NCI-H2107 (cell line): ENCODE measurements around the gene ANGPTL4.
A peak's percentile ranks its signal among the peaks of the same experiment; 100 is the strongest.
"Not testable (repeated sequence)": the region's sequence is repeated elsewhere in the genome, so short reads cannot be mapped to it uniquely, and the experiment has no call there.

Source experiments
- DNase-seq: peaks from one replicate; lab custom pipeline; 2025; lab: John Stamatoyannopoulos, UW

ANGPTL4 gene

GRCh38 chr19:8361921-8362793 is 1.8 kb upstream of the ANGPTL4 start:
- peak; percentile 49 for DNase-seq

DNA sequence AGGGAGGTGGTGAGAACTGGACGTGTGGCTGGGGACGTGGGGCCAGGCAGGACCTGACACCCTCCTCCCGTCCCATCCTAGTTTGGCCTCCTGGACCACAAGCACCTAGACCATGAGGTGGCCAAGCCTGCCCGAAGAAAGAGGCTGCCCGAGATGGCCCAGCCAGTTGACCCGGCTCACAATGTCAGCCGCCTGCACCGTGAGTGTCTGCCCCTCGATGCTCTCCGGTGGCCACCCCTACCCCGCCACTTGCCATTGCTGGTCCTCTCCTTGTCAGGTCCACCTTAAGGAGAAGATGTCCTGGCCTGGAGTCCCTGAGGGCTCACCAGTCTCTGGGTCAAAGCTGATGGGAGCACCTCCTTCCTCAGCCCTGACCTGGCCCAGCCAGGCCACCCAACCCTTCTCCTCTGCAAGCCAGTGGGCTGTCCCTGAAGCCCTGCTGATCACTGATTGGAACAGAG is 2.2 kb downstream of the ANGPTL4 start:
- DNase-seq = no peak

GRCh38 chr19:8366961-8367326 is 3.0 kb downstream of the ANGPTL4 start:
- DNase-seq = no peak

GRCh38 chr19:8367327-8368001 is 3.5 kb downstream of the ANGPTL4 start:
- peak; percentile 31 for DNase-seq

DNA sequence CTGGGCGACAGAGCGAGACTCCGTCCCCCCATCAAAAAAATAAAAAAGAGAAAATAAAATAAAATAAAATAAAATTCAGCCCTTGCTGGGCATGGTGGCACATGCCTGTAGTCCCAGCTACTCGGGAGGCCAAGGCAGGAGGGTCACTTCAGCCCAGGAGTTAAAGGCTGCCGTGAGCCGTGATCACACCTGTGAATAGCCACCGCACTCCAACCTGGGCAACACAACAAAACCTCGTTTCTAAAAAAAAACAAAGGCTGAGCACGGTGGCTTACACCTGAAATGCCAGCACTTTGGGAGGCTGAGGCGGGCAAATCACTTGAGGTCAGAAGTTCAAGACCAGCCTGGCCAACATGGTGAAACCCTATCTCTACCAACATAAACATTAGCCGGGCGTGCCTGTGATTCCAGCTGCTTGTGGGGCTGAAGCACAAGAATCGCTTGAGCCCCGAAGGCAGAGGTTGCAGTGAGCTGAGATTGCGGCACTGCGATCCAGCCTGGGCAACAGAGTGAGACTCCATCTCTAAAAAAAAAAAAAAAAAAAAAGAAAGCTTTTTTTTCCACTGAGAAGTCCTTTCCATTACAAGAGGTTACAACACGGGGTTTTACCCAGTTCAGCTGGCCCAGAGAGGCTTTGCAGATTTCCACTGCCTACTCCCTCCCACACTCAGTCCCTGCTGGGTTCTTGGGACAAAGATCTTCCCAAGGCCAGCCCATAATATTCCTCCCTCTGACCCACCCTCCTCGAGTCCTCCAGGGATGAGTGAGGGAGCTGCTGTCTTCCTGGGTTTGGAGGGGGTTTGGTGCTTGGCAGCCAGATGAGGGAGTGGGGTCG is 6.4 kb downstream of the ANGPTL4 start:
- DNase-seq = no peak

DNA sequence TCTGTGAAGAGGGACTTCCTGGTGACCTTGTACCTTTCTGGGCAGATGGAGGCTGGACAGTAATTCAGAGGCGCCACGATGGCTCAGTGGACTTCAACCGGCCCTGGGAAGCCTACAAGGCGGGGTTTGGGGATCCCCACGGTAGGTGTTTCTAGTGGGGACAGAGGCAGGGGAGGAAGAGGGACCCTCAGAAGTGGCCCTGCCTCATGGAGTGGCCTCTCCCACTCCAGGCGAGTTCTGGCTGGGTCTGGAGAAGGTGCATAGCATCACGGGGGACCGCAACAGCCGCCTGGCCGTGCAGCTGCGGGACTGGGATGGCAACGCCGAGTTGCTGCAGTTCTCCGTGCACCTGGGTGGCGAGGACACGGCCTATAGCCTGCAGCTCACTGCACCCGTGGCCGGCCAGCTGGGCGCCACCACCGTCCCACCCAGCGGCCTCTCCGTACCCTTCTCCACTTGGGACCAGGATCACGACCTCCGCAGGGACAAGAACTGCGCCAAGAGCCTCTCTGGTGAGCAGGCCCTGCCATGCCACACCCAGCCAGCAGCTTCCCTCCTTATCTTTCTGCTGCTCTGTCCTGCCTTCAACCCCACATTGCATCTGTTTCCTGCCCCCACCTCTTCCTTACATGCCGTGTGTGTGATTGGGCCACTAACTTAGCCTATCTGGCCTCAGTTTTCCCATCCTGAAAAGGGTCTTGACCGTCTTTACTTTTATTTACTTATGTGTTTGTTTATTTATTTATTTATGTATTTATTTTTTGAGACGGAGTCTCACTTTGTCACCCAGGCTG is 7.3 kb downstream of the ANGPTL4 start:
- DNase-seq = no peak

GRCh38 chr19:8373867-8374813 is 10.2 kb downstream of the ANGPTL4 start:
- DNase-seq = no peak

DNA sequence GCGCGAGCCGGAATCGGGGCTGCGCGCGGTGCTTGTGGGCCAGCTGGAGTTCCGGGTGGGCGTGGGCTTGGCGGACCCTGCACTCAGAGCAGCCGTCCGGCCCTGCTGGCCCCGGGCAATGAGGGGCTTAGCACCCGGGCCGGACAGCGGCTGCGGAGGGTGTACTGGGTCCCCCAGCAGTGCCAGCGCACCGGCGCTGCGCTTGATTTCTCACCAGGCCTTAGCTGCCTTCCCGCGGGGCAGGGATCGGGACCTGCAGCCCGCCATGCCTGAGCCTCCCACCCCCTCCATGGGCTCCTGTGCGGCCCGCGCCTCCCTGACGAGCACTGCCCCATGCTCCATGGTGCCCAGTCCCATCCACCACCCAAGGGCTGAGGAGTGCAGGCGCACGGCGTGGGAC is 11.8 kb downstream of the ANGPTL4 start:
- not testable (repeated sequence) for DNase-seq

DNA sequence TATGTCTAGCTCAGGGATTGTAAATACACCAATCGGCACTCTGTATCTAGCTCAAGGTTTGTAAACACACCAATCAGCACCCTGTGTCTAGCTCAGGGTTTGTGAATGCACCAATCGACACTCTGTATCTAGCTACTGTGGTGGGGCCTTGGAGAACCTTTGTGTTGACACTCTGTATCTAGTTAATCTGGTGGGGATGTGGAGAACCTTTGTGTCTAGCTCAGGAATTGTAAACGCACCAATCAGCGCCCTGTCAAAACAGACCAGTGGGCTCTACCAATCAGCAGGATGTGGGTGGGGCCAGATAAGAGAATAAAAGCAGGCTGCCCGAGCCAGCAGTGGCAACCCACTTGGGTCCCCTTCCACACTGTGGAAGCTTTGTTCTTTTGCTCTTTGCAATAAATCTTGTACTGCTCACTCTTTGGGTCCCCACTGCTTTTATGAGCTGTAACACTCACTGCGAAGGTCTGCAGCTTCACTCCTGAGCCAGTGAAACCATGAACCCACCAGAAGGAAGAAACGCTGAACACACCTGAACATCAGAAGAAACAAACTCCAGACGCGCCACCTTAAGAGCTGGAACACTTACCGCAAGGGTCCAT is 12.5 kb downstream of the ANGPTL4 start:
- not testable (repeated sequence) for DNase-seq

DNA sequence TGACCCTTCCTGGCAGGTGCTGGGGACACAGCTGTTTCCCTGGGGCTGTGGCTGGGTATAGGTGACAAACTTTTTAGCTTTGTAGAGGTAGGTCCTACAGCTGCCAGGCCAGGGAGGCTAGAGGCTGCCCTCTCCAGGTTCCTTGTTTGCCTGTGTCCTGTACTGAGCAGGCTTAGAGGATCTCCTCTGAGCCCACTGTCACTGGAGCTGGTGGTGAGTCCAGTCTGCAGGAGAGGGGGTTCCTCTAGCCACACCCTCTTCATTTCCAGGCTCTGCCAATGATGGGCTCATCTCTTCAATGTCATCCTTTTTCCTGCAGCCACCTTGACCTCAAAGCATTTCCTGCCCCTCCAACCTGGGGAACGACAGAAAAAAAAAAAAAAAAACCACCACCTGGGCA is 13.6 kb downstream of the ANGPTL4 start:
- DNase-seq = no peak

- DNase-seq = not testable (repeated sequence)
Measured at GRCh38 chr19:8379156-8379891, 15.4 kb downstream of the ANGPTL4 start.

GRCh38 chr19:8384569-8384968 is 20.6 kb downstream of the ANGPTL4 start:
- DNase-seq = not testable (repeated sequence)

GRCh38 chr19:8385103-8385502 is 21.1 kb downstream of the ANGPTL4 start:
- DNase-seq = not testable (repeated sequence)

DNA sequence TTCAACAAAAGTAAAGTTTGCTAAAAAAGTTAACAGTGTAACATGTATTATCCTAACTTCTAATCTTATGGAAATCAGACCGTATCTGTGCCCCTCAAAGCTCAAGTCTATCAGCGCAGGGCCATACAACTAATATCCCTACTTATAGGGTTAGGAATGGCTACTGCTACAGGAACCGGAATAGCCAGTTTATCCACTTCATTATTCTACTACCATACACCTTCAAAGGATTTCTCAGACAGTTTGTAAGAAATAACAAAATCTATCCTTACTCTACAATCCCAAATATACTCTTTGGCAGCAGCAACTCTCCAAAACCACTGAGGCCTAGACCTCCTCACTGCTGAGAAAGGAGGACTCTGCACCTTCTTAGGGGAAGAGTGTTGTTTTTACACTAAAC is 21.6 kb downstream of the ANGPTL4 start:
- DNase-seq = not testable (repeated sequence)

GRCh38 chr19:8386419-8386818 is 22.5 kb downstream of the ANGPTL4 start:
- DNase-seq = not testable (repeated sequence)

- DNase-seq = no peak
Measured at GRCh38 chr19:8386990-8387389, 23.0 kb downstream of the ANGPTL4 start.

DNA sequence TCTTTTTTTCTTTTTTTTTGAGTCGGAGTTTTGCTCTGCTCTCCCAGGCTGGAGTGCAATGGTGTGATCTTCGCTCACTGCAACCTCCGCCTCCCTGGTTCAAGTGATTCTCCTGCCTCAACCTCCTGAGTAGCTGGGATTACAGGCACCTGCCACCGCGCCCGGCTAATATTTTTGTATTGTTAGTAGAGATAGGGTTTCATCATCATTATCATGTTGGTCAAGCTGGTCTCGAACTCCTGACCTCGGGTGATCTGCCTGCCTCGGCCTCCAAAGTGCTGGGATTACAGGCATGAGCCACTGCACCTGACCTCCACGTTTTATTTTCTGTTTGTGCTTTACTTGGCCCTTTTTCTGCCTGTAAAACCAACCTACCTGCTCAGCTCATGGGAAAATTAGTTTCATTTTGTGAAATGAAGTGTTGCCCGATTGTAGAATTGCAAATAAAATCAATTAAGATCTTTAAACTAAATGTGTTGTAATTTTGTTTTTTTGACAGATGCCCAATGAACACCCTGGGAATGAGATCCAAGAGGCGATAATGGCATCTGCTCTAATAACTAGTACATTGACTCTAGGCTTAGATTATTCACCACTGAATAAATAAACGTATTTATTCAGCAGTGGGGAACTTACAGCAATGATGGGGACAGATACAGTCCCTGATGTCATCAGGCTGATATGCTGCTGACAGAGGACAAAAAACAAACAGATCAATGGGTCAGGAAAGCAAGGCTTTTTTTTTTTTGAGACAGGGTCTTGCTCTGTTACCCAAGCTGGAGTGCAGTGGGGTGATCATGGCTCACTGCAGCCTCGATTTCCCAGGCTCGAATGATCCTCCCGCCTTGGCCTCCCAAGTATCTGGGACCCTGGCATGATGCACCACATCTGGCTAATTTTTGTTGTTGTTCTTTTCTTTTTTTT is 24.0 kb downstream of the ANGPTL4 start:
- no peak for DNase-seq

DNA sequence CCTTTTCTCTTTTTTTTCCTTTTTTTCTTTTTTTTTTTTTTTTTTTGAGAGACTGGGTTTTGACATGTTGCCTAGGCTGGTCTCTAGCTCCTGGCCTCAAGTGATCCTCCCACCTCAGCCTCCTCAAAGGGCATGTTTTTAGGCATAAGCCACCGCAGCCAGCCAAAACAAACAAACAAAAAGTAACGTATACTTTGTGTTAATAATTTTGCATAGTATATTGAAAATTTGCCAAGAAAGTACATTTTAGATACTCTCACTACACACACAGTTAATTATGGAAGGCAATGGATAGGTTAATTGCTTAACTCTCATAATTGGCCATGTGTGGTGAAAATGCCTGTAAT is 24.6 kb downstream of the ANGPTL4 start:
- DNase-seq = no peak
